AG10803 (cell line): Measurements from ENCODE around the gene STOM.
A peak's percentile ranks its signal among the peaks of the same experiment; 100 is the strongest.
"Not testable (repeated sequence)": the region's sequence is repeated elsewhere in the genome, so short reads cannot be mapped to it uniquely, and the experiment has no call there.

ENCODE experiments used
- DNase-seq: peaks from one replicate; pipeline ENCODE4 v3.0.0; 2010; ENCODE audit warnings: low read depth
- H3K4me3 ChIP-seq: 2 replicates; pipeline ENCODE4 v1.5.1; 2011; ENCODE audit warnings: mild to moderate bottlenecking, low read length, control low read depth
- TF ChIP-seq, protein P1 (sequence below): conservative IDR thresholded peaks from 2 replicates; pipeline ENCODE4 v1.5.1; 2011; ENCODE audit warnings: mild to moderate bottlenecking, low read length, control low read depth, inconsistent platforms

The STOM gene

DNA sequence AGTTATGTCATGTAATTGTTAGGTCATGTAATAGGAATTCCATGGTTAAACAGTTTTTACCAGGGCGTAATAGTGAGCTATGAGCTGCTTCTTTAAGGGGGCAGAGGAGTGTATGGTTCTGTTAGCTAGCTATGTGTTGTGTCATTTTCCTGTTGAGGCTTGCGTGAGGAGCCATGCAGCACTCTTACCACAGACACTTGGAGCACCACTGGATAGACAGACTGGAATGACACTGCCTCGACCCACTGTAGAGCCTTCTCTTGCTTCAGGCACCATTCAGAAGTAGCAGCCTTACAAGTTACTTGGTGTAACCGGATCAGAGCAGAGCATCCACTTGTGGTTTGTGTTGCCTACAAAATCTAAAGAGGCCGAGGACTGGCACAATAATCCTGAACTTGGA, 28.3 kb upstream of the STOM start:
- DNase-seq = peak; percentile 99
- H3K4me3 ChIP-seq = no peak overlapping the region
- TF ChIP-seq, protein P1, sequence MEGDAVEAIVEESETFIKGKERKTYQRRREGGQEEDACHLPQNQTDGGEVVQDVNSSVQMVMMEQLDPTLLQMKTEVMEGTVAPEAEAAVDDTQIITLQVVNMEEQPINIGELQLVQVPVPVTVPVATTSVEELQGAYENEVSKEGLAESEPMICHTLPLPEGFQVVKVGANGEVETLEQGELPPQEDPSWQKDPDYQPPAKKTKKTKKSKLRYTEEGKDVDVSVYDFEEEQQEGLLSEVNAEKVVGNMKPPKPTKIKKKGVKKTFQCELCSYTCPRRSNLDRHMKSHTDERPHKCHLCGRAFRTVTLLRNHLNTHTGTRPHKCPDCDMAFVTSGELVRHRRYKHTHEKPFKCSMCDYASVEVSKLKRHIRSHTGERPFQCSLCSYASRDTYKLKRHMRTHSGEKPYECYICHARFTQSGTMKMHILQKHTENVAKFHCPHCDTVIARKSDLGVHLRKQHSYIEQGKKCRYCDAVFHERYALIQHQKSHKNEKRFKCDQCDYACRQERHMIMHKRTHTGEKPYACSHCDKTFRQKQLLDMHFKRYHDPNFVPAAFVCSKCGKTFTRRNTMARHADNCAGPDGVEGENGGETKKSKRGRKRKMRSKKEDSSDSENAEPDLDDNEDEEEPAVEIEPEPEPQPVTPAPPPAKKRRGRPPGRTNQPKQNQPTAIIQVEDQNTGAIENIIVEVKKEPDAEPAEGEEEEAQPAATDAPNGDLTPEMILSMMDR = no peak

DNA sequence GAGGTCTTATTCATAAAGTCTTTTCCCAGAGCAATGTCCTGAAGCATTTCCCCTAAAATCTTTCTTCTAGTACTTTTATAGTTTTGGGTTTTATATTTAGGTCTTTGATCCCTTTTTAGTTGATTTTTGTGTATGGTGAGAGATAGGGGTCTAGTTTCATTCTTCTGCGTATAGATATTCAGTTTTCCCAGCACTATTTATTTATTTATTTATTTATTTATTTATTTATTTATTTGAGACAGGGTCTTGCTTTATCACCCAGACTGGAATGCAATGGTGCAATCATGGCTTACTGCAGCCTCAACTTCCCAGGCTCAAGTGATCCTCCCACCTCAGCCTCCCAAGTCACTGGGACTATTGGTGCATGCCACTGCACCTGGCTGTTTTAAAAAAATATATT, 27.2 kb upstream of the STOM start:
- DNase-seq, H3K4me3 ChIP-seq: not testable (repeated sequence)

DNA sequence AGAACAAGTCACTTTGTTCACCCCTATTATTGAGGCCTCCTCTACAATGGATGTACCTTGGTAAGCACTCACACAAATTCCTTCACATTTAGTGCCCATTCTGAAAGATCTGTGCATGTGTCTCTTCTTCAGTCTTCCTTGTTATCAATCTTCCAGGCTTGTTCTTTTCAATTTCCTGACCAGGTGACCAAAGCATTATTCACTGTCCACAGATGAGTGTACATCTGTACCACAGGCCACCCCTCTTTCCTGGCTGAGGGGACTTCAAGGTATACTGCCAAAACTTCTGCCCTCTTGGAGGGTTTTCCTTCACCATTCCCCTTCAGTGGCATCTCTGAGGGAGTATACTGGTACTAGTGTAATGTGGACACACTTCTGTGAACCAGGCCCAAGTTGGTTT, 25.5 kb upstream of the STOM start:
- DNase-seq = no peak
- TF ChIP-seq, protein P1 = no peak
- no peak overlapping the region for H3K4me3 ChIP-seq

DNA sequence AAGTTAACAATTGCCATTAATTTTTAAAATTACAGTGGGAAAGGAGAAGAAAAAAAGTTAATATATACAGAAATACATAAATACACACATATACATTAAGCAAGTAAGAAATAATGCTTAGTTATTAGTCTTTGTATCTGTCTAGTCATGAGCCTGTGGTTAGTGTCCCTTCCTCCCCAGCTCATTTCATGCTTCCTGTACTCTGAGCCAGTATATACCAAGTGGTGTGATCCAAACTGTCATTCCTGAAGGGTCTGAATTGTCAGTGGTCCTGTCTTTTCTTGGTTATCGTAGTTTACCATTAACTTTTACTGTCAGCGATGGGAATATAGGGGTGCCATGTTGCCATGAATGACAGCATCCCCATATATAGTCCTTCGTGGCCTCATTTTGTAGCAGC, 24.2 kb upstream of the STOM start:
- H3K4me3 ChIP-seq = no peak overlapping the region
- DNase-seq = no peak
- TF ChIP-seq, protein P1 = no peak

DNA sequence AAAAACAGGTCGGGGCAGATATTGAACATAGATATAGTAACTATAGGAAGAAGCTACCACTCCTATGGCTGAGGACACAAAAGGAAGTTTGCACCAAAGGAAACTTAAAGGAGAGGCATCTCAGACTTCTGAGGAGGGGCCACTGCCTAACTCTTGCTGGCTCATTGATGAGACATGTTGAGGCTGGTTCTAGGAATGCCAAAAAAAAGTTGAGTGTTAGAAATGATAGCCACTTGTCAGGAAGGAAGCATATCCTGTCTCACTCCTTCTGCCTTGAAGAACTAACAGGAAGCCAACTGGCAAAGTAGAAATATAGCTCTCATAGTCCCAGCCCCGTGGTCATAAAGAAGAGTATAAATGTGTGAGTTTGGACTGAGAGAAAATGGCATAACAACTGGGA, 23.3 kb upstream of the STOM start:
- peak; percentile 37 for DNase-seq
- TF ChIP-seq, protein P1 = no peak
- H3K4me3 ChIP-seq = no peak overlapping the region

DNA sequence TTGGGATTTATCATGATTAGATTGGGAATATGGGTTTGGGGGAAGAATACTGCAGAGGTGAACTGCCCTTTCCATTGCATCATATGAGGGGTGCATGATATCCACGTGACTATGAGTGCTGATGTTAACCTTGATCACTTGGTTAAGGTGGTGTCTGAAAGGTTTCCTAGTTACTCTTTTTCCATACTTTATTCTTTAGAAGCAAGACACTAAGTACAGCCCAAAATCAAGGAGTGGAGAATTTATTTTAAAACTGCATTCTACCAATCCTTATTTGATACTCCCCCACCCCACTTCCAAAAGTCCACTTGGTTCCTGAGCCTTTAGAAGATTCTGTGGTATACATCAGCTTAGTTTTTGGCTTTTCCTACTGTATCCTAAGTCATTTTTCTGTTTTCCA, 20.3 kb upstream of the STOM start:
- TF ChIP-seq, protein P1 = no peak
- no peak overlapping the region for H3K4me3 ChIP-seq
- no peak for DNase-seq

DNA sequence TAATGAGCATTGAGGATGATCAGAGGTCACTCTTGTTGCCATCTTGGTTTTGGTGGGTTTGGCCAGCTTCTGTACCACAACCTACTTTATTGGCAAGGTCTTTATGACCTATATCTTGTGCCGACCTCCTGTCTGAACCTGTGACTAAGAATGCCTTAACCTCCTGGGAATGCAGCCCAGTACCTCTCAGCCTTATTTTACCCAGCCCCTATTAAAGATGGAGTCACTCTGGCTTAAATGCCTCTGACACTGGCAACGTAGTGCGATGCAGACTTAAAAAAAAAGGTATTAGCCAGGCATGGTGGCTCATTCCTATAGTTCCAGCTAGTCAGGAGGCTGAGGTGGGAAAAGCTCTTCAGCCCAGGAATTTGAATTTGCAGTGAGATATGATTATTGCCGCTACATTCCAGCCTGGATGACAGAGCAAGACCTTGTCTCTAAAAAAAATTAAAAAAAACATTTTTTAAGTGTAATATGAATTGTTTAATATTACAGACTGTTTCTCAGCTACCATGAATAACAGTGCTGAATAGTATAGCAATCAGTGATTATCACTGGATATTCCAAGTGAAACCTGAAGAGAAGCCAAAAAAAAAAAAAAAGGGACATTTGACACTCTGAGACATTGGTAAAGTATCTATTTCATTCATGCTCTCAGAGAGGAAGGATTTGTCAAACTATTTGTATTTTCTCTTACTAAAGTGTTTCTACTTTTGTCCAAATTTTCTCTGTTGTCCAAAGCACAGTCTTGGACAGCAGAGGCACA, 18.3 kb upstream of the STOM start:
- no peak overlapping the region for H3K4me3 ChIP-seq
- TF ChIP-seq, protein P1 = no peak
- DNase-seq = no peak
